ENCODE results near the gene BMAL1. TPM values are rescaled to one million over a fixed set of nuclear protein-coding genes. Genes with fewer than 3 reads are reported as not detected.

BMAL1 gene
- total RNA-seq, 4 donors from 2014 or later: 41.2 to 97.5 (median 50.7) TPM

- TF ChIP-seq CTCF (IDR thresholded peaks at IDR 0.05): no peak
- TF ChIP-seq POLR2A (IDR thresholded peaks at IDR 0.05): no peak
- no peaks in the 10 kb centered on the region for H3K9me3 ChIP-seq
- H3K4me1 ChIP-seq: peaks cover 15 to 34% of the 10 kb centered on the region in 2 donors
- intact Hi-C loops (cut with DNase I): no loop called here
- 13 to 18% methylated on average over 52 to 60 of the region's 61 CpGs for WGBS, 2 donors
- no peaks in the 10 kb centered on the region for H3K36me3 ChIP-seq
- DNase-seq: peak in 1 of 2 donors; percentile 17
- no peaks in the 10 kb centered on the region for H3K27me3 ChIP-seq
- peak overlapping the region in 2 of 3 donors; percentile 86 to 95 for H3K27ac ChIP-seq
- H3K4me3 ChIP-seq (replicated peaks in 1 of 3): peak overlapping the region; percentile 43 to 96 (median 95)
These were observed 1.3 kb downstream of the BMAL1 start for GRCh38 chr11:13278609-13279486.

GRCh38 chr11:13279487-13279834 is 1.9 kb downstream of the BMAL1 start:
- no peaks in the 10 kb centered on the region for H3K9me3 ChIP-seq
- H3K4me1 ChIP-seq: peaks cover 15 to 34% of the 10 kb centered on the region in 2 donors
- intact Hi-C loops (cut with DNase I): no loop called here
- H3K36me3 ChIP-seq: no peaks in the 10 kb centered on the region
- H3K27me3 ChIP-seq: no peaks in the 10 kb centered on the region
- peak overlapping the region in 1 of 3 donors; percentile 96 for H3K4me3 ChIP-seq (replicated peaks in 1 of 3)
- H3K27ac ChIP-seq: no peak overlapping the region
- TF ChIP-seq CTCF (IDR thresholded peaks at IDR 0.05) (no peak), POLR2A (IDR thresholded peaks at IDR 0.05) (no peak)
- 86 to 92% methylated on average over 3 of the region's 3 CpGs for WGBS, 2 donors
- DNase-seq: no peak

GRCh38 chr11:13280092-13280722 is 2.6 kb downstream of the BMAL1 start:
- TF ChIP-seq POLR2A (IDR thresholded peaks at IDR 0.05): no peak
- TF ChIP-seq CTCF (IDR thresholded peaks at IDR 0.05): no peak
- H3K36me3 ChIP-seq: no peaks in the 10 kb centered on the region
- H3K9me3 ChIP-seq: no peaks in the 10 kb centered on the region
- WGBS, 2 donors: 76 to 80% methylated on average over 3 of the region's 3 CpGs
- no peak overlapping the region for H3K4me3 ChIP-seq (replicated peaks in 1 of 3)
- peaks cover 15 to 34% of the 10 kb centered on the region in 2 donors for H3K4me1 ChIP-seq
- no peaks in the 10 kb centered on the region for H3K27me3 ChIP-seq
- no peak overlapping the region for H3K27ac ChIP-seq
- DNase-seq: no peak
- intact Hi-C loops (cut with DNase I): no loop called here

GRCh38 chr11:13280777-13281176 is 3.2 kb downstream of the BMAL1 start:
- H3K36me3 ChIP-seq: no peaks in the 10 kb centered on the region
- intact Hi-C loops (cut with DNase I): no loop called here
- H3K9me3 ChIP-seq: no peaks in the 10 kb centered on the region
- TF ChIP-seq CTCF (IDR thresholded peaks at IDR 0.05) (no peak), POLR2A (IDR thresholded peaks at IDR 0.05) (no peak)
- H3K4me3 ChIP-seq (replicated peaks in 1 of 3): no peak overlapping the region
- H3K27ac ChIP-seq: no peak overlapping the region
- no peaks in the 10 kb centered on the region for H3K27me3 ChIP-seq
- peaks cover 15 to 34% of the 10 kb centered on the region in 2 donors for H3K4me1 ChIP-seq
- no peak for DNase-seq
- WGBS, 2 donors: 82 to 86% methylated on average over 3 of the region's 3 CpGs

GRCh38 chr11:13283636-13284035 is 6.0 kb downstream of the BMAL1 start:
- intact Hi-C loops (cut with DNase I): no loop called here
- Histone ChIP-seq H3K27ac (no peak overlapping the region), H3K9me3 (no peaks in the 10 kb centered on the region), H3K4me3 (replicated peaks in 1 of 3) (no peak overlapping the region), H3K4me1 (peaks cover 9 to 31% of the 10 kb centered on the region in 2 donors), H3K27me3 (no peaks in the 10 kb centered on the region), H3K36me3 (no peaks in the 10 kb centered on the region)
- TF ChIP-seq CTCF (IDR thresholded peaks at IDR 0.05): no peak
- no peak for TF ChIP-seq POLR2A (IDR thresholded peaks at IDR 0.05)
- DNase-seq: no peak
- 68 to 96% methylated on average over 4 of the region's 4 CpGs for WGBS, 2 donors

Measured in thyroid gland (tissue), 4 donors.